ENCODE measurements around the gene GRB10. TPM values are rescaled to one million over a fixed set of nuclear protein-coding genes. Genes with fewer than 3 reads are reported as not detected.

Gene GRB10
- total and polyA plus RNA-seq, 2 donors (not counting 3 experiments of a cell fraction or from before 2014, with no cell fraction given): 43.7 to 240 TPM

GRCh38 chr7:50688226-50688590, 94.5 kb downstream of the GRB10 start:
- BruUV-seq (replicated peaks): no TSS peak
- peaks cover 2% of the 10 kb centered on the region for H4K20me1 ChIP-seq (replicated peaks; ENCODE audit: control insufficient read depth, extremely low read depth, insufficient read depth, low read length)
- H3K79me2 ChIP-seq (ENCODE audit: control insufficient read depth, insufficient read depth, low read length): peaks cover 73% of the 10 kb centered on the region
- no peak overlapping the region for H3K4me2 ChIP-seq (ENCODE audit: insufficient read depth, low read length)
- ChIA-PET CTCF (no interaction called here), POLR2A (no interaction called here)
- H3K36me3 ChIP-seq (ENCODE audit: control insufficient read depth in 2 of 2, extremely low read depth in 1 of 2, insufficient read depth in 2 of 2, low read length in 2 of 2): peaks cover 0 to 17% of the 10 kb centered on the region in 2 experiments
- no peak overlapping the region for H3K27ac ChIP-seq (ENCODE audit: insufficient read depth, low read depth, low read length)
- H3K9ac ChIP-seq (replicated peaks; ENCODE audit: extremely low read depth, insufficient read depth, low read length): no peak overlapping the region
- DNase-seq (ENCODE audit: low read depth, low spot score): no peak
- H2AFZ ChIP-seq (ENCODE audit: low read depth, low read length): no peak overlapping the region
- no peaks in the 10 kb centered on the region for H3K9me1 ChIP-seq (replicated peaks; ENCODE audit: control insufficient read depth, extremely low read depth, insufficient read depth, low read length)
- intact Hi-C loops (cut with micrococcal nuclease): loop anchor here (10.0 kb wide), 1 partner anchor 483 kb away; no protein-coding TSS in a partner anchor
- dilution Hi-C loops (cut with MboI; ENCODE audit: extremely low pct_ligation_motif_present, low sequenced_read_pairs): no loop called here
- H3K4me1 ChIP-seq (ENCODE audit: control insufficient read depth, extremely low read depth, insufficient read depth, low read length): peaks cover 23% of the 10 kb centered on the region
- no peak for TF ChIP-seq POLR2AphosphoS5 (IDR thresholded peaks at IDR 0.05; ENCODE audit: insufficient read depth, low read depth, low read length)
- TF ChIP-seq JUN (IDR thresholded peaks at IDR 0.05; ENCODE audit: borderline replicate concordance, insufficient read depth, insufficient read length, low read depth): no peak
- no peak for TF ChIP-seq MAX (IDR thresholded peaks at IDR 0.05; ENCODE audit: insufficient read depth, insufficient read length)
- TF ChIP-seq CTCF (IDR thresholded peaks at IDR 0.05; ENCODE audit: extremely low read depth in 1 of 2, insufficient read depth in 1 of 2, low read depth in 1 of 2, low read length in 2 of 2): no peak
- TF ChIP-seq GATA2 (IDR thresholded peaks at IDR 0.05; ENCODE audit: insufficient read depth, insufficient read length, low read depth, low read length): no peak
- no peak for TF ChIP-seq POLR2A (IDR thresholded peaks at IDR 0.05; ENCODE audit: low read depth, low read length)
- no peak for TF ChIP-seq EZH2 (IDR thresholded peaks at IDR 0.05; ENCODE audit: borderline replicate concordance, low read depth, low read length, severe bottlenecking)
- TF ChIP-seq FOS (IDR thresholded peaks at IDR 0.05; ENCODE audit: borderline replicate concordance, insufficient read depth, low read length): no peak
- no peak for TF ChIP-seq MYC (IDR thresholded peaks at IDR 0.05; ENCODE audit: low read depth, low read length)
- H3K9me3 ChIP-seq (replicated peaks; ENCODE audit: control insufficient read depth, insufficient read depth, low read length): no peaks in the 10 kb centered on the region
- H3K27me3 ChIP-seq (ENCODE audit: control insufficient read depth in 2 of 2, insufficient read depth in 2 of 2, low read length in 2 of 2): no peaks in the 10 kb centered on the region
- no peak overlapping the region for H3K4me3 ChIP-seq (replicated peaks in 1 of 3; ENCODE audit: insufficient read depth in 1 of 3, low read depth in 1 of 3, low read length in 3 of 3)
- FAIRE-seq: no peak

Measured in endothelial cell of umbilical vein (primary cell).